HepG2 (cell line): ENCODE data around the gene APOC1. TPM values are rescaled to one million over a fixed set of nuclear protein-coding genes. Genes with fewer than 3 reads are reported as not detected.

Experiments
- ATAC-seq: fragments of 200-7000 bp; cut with Tn5 transposase; 3 replicates; pipeline ENCODE4 v1.9.1; 2020; ENCODE audit warnings: mild to moderate bottlenecking, moderate library complexity
- BruUV-seq: library from RNA; stranded (reverse); fragments of 400-500 nt; replicated peaks from 2 replicates; lab custom pipeline; 2021; lab: Mats Ljungman, UMichigan
- CTCF ChIA-PET: fragments of 300-600 bp; formaldehyde crosslinking; extraction: SDS; loops from one replicate; lab custom pipeline; 2021; ENCODE audit warnings: low total read pairs, inconsistent platforms, low intra/inter-chr PET ratio; lab: Yijun Ruan, JAX
- POLR2A ChIA-PET: fragments of 350-600 bp; sonication (Branson Sonifier 250); formaldehyde crosslinking; loops from one replicate; lab custom pipeline; 2020; ENCODE audit warnings: antibody characterized with exemption, inconsistent platforms; lab: Yijun Ruan, JAX
- DNase-seq: peaks from one replicate; pipeline ENCODE4 v3.0.0-alpha.2; 2015; ENCODE audit warnings: low spot score
- FAIRE-seq: peaks from 3 replicates; lab custom pipeline; 2011; peaks lifted over from hg19 to GRCh38; lab: Jason Lieb, UNC
- H2AFZ ChIP-seq: one replicate; pipeline ENCODE4 v1.6.1; 2011; ENCODE audit warnings: low read length, inconsistent platforms
- H3K27ac ChIP-seq: fragments of 300-600 bp; 3 replicates; pipeline ENCODE4 v1.8.0; 2011; ENCODE audit warnings: mixed run types, mild to moderate bottlenecking, mixed read lengths, low read length, inconsistent platforms; ENCODE audit not compliant: insufficient read depth; ENCODE audit errors: extremely low read length
- H3K27me3 ChIP-seq, 2 experiments: fragments of 200-600 bp in 1 of 2; 2 replicates in 1 of 2; 3 replicates in 1 of 2; pipeline versions ENCODE4 v1.6.0 to v1.8.0; 2011; ENCODE audit warnings: low read length in 2 of 2, mild to moderate bottlenecking in 2 of 2, moderate library complexity in 2 of 2, inconsistent platforms in 1 of 2; ENCODE audit not compliant: insufficient read depth in 2 of 2, control insufficient read depth in 1 of 2
- H3K36me3 ChIP-seq, 2 experiments: fragments of 200-600 bp in 1 of 2; replicated peaks in 1 of 2; 2 replicates in 1 of 2; 3 replicates in 1 of 2; pipeline versions ENCODE4 v1.5.1 to v1.8.0; 2011; ENCODE audit warnings: low read length in 2 of 2, inconsistent platforms in 1 of 2; ENCODE audit not compliant: insufficient read depth in 2 of 2, control insufficient read depth in 1 of 2
- H3K4me1 ChIP-seq: 2 replicates; pipeline ENCODE4 v1.5.1; 2012; ENCODE audit warnings: low read length, inconsistent platforms; ENCODE audit not compliant: insufficient read depth
- H3K4me2 ChIP-seq: 2 replicates; pipeline ENCODE4 v1.6.0; 2011; ENCODE audit warnings: low read depth, low read length, inconsistent platforms
- H3K4me3 ChIP-seq, 3 experiments: fragments of 200-600 bp in 1 of 3; sonication (generic), shearing (Covaris generic) in 1 of 3; replicated peaks in 1 of 3; 2 replicates each; pipeline ENCODE4 v1.5.1; 2011 to 2016; ENCODE audit warnings: low read length in 3 of 3, inconsistent platforms in 2 of 3, low read depth in 2 of 3, mild to moderate bottlenecking in 2 of 3, control low read depth in 1 of 3, mixed read lengths in 1 of 3; ENCODE audit not compliant: insufficient read depth in 1 of 3
- H3K79me2 ChIP-seq: one replicate; pipeline ENCODE4 v1.6.1; 2011; ENCODE audit warnings: low read length, inconsistent platforms; ENCODE audit not compliant: insufficient read depth
- H3K9ac ChIP-seq: 2 replicates; pipeline ENCODE4 v1.6.0; 2011; ENCODE audit warnings: mild to moderate bottlenecking, low read depth, low read length, inconsistent platforms; ENCODE audit not compliant: insufficient read depth
- H3K9me3 ChIP-seq: 2 replicates; pipeline ENCODE4 v1.5.1; 2012; ENCODE audit warnings: mild to moderate bottlenecking, low read length
- H4K20me1 ChIP-seq: 2 replicates; pipeline ENCODE4 v1.6.0; 2011; ENCODE audit warnings: inconsistent platforms, mild to moderate bottlenecking, low read length, moderate library complexity; ENCODE audit not compliant: insufficient read depth
- AHDC1 ChIP-seq: sonication (generic); formaldehyde crosslinking; IDR thresholded peaks from 2 replicates; pipeline ENCODE4 v1.5.1; 2020; ENCODE audit warnings: mild to moderate bottlenecking, missing genetic modification reagents, borderline replicate concordance
- ASH2L ChIP-seq: fragments of 300-600, 200-600 bp; sonication (generic); IDR thresholded peaks from 2 replicates; pipeline ENCODE4 v1.7.0; 2017; ENCODE audit warnings: low read depth, mild to moderate bottlenecking, moderate library complexity, mixed read lengths, low read length; ENCODE audit not compliant: insufficient read length
- DPF2 ChIP-seq: sonication (generic); formaldehyde crosslinking; IDR thresholded peaks from 2 replicates; pipeline ENCODE4 v1.4.0; 2020; ENCODE audit warnings: mild to moderate bottlenecking, low read depth, missing genetic modification reagents, borderline replicate concordance
- HNRNPH1 ChIP-seq: fragments of 200-400 bp; formaldehyde crosslinking; optimal IDR thresholded peaks from 2 replicates; pipeline ENCODE3; 2017; ENCODE audit warnings: mild to moderate bottlenecking, low read depth, low read length
- PHF8 ChIP-seq: sonication (generic); formaldehyde crosslinking; IDR thresholded peaks from 2 replicates; pipeline ENCODE4 v1.5.0; 2020; ENCODE audit warnings: missing genetic modification reagents
- TOPORS ChIP-seq: sonication (generic); formaldehyde crosslinking; IDR thresholded peaks from 2 replicates; pipeline ENCODE4 v1.8.0; 2023; ENCODE audit warnings: mild to moderate bottlenecking, missing genetic modification reagents
- ZEB1 ChIP-seq: IDR thresholded peaks from 2 replicates; pipeline ENCODE4 v1.6.1; 2012; ENCODE audit warnings: mild to moderate bottlenecking, low read depth, inconsistent platforms; ENCODE audit not compliant: insufficient replicate concordance
- ZFP36L1 ChIP-seq: sonication (generic); formaldehyde crosslinking; IDR thresholded peaks from 2 replicates; pipeline ENCODE4 v1.8.0; 2022; ENCODE audit warnings: mild to moderate bottlenecking, missing genetic modification reagents, moderate library complexity
- ZNF3 ChIP-seq: IDR thresholded peaks from 2 replicates; pipeline ENCODE4 v1.7.0; 2017; ENCODE audit warnings: inconsistent platforms
- ZNF33A ChIP-seq: sonication (generic); formaldehyde crosslinking; IDR thresholded peaks from 2 replicates; pipeline ENCODE4 v1.5.1; 2020; ENCODE audit warnings: missing genetic modification reagents, mild to moderate bottlenecking, moderate library complexity, borderline replicate concordance
- ZNF441 ChIP-seq: sonication (generic); formaldehyde crosslinking; IDR thresholded peaks from 2 replicates; pipeline ENCODE4 v1.7.0; 2021; ENCODE audit warnings: missing genetic modification reagents, borderline replicate concordance
- ZNF749 ChIP-seq: sonication (generic); formaldehyde crosslinking; IDR thresholded peaks from 2 replicates; pipeline ENCODE4 v1.8.0; 2022; ENCODE audit warnings: mild to moderate bottlenecking, missing genetic modification reagents, moderate library complexity, borderline replicate concordance
- WGBS: methylation state at CpG from one replicate; pipeline ENCODE4 v1.1.6; 2017; ENCODE audit warnings: low lambda C conversion rate; 5-methylcytosine and 5-hydroxymethylcytosine counted together
- in situ Hi-C: cut with HindIII; loops from 2 replicates; pipeline ENCODE4 v1.10.0; 2017; ENCODE audit warnings: low pct_unique_long_range_greater_than_20kb; ENCODE audit not compliant: extremely low pct_ligation_motif_present
- intact Hi-C: fragments of 100-400 bp; cut with micrococcal nuclease; formaldehyde crosslinking; loops from one replicate; pipeline ENCODE4 v1.10.0; 2022; ENCODE audit not compliant: unreplicated experiment
- polyA plus RNA-seq, 8 experiments: library from polyadenylated mRNA; depleted of rRNA in 3 of 8; stranded (reverse) in 7 of 8; unstranded in 1 of 8; fragments of >200 nt; fragmentation: Illumina TruSeq in 4 of 8; extraction: Trizol in 4 of 8; gene quantifications; 2 replicates each; pipeline versions ENCODE4 v1.2.1 to v1.2.3, GENCODE V29; 2011 to 2016; ENCODE audit warnings: low read depth in 4 of 8, missing spikeins in 1 of 8, mixed read lengths in 1 of 8; ENCODE audit not compliant: insufficient read depth in 1 of 8
- total RNA-seq, 5 experiments: library from RNA; depleted of rRNA; stranded (reverse); fragments of >200 nt; fragmentation: Illumina TruSeq; extraction: Trizol; gene quantifications; 2 replicates each; pipeline ENCODE4 v1.2.3, GENCODE V29; 2016; ENCODE audit warnings: low read depth in 1 of 5
- TF ChIP-seq, protein P1 (sequence below): sonication (generic); formaldehyde crosslinking; IDR thresholded peaks from 2 replicates; pipeline ENCODE4 v1.8.0; 2022; ENCODE audit warnings: mild to moderate bottlenecking, missing genetic modification reagents, moderate library complexity
- TF ChIP-seq, protein P2 (sequence below): sonication (generic); formaldehyde crosslinking; IDR thresholded peaks from 2 replicates; pipeline ENCODE4 v1.5.1; 2020; ENCODE audit warnings: missing genetic modification reagents, mild to moderate bottlenecking, borderline replicate concordance

APOC1 gene
- total and polyA plus RNA-seq, 2 of the 13 experiments (the other 11 are each of a cell fraction or from before 2014, with no cell fraction given): 600 to 1,235 TPM

DNA sequence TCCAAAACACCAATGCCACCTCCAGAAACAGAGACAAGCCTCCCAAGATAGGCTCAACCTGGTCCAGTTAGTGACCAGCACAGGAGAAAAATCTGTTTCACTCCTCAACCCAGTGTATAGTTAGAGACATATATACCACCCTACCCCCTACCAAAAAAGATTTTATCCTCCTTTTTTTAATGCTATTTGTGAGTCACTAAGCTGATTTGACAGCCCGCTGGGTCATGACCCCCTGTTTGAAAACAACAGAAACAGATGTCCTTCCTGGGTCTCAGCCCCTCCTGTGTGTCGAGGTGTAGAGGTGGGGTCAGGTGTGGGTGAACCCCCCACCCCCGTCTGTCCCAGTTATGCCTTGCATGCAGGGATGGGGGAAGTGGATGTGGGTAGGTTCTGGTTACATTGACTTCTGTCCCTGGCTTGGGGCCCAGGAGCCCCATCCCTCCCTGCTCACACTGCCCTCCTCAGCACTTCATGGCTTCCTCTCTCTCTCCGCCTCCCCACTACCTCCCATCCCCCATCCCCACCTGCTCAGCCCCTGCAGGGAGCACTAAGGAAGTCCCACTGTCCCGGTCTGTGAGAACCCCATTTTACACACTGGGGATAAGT lies 37.4 kb upstream of the APOC1 start:
- no peak overlapping the region for H3K4me2 ChIP-seq
- BruUV-seq: no TSS peak
- H3K36me3 ChIP-seq: peaks cover 38 to 71% of the 10 kb centered on the region in 2 experiments
- TF ChIP-seq PHF8 (CRISPR knock-in tag) (no peak), ZNF33A (CRISPR knock-in tag) (no peak), ASH2L (no peak), DPF2 (CRISPR knock-in tag) (no peak), ZEB1 (no peak), AHDC1 (no peak), ZNF3 (no peak), ZFP36L1 (CRISPR knock-in tag) (no peak), ZNF441 (no peak), HNRNPH1 (no peak), TOPORS (no peak), ZNF749 (CRISPR knock-in tag) (no peak)
- TF ChIP-seq, protein P1, sequence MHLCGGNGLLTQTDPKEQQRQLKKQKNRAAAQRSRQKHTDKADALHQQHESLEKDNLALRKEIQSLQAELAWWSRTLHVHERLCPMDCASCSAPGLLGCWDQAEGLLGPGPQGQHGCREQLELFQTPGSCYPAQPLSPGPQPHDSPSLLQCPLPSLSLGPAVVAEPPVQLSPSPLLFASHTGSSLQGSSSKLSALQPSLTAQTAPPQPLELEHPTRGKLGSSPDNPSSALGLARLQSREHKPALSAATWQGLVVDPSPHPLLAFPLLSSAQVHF (CRISPR knock-in tag): no peak
- TF ChIP-seq, protein P2, sequence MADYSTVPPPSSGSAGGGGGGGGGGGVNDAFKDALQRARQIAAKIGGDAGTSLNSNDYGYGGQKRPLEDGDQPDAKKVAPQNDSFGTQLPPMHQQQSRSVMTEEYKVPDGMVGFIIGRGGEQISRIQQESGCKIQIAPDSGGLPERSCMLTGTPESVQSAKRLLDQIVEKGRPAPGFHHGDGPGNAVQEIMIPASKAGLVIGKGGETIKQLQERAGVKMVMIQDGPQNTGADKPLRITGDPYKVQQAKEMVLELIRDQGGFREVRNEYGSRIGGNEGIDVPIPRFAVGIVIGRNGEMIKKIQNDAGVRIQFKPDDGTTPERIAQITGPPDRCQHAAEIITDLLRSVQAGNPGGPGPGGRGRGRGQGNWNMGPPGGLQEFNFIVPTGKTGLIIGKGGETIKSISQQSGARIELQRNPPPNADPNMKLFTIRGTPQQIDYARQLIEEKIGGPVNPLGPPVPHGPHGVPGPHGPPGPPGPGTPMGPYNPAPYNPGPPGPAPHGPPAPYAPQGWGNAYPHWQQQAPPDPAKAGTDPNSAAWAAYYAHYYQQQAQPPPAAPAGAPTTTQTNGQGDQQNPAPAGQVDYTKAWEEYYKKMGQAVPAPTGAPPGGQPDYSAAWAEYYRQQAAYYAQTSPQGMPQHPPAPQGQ (CRISPR knock-in tag): no peak

More for the DNA sequence above, 37.4 kb upstream of the APOC1 start:
- no peaks in the 10 kb centered on the region for H3K9me3 ChIP-seq
- 93% methylated on average over 5 of the region's 5 CpGs for WGBS
- H4K20me1 ChIP-seq: no peaks in the 10 kb centered on the region
- intact Hi-C loops: no loop called here
- POLR2A ChIA-PET: no interaction called here
- H2AFZ ChIP-seq: no peak overlapping the region
- in situ Hi-C loops: no loop called here
- peaks cover 15% of the 10 kb centered on the region for H3K4me1 ChIP-seq
- no peak overlapping the region for H3K9ac ChIP-seq
- no peaks in the 10 kb centered on the region for H3K79me2 ChIP-seq
- no peaks in the 10 kb centered on the region for H3K27me3 ChIP-seq
- H3K27ac ChIP-seq: no peak overlapping the region
- no peak overlapping the region for H3K4me3 ChIP-seq
- CTCF ChIA-PET: no interaction called here
- DNase-seq (no peak), ATAC-seq (no peak), FAIRE-seq (no peak)
